Cardiac fibroblast (primary cell): ENCODE data around the gene ROBO1.

Source experiments
- DNase-seq, 2 donors: peaks; one replicate each; pipeline versions ENCODE4 v3.0.0 to v3.0.0-alpha.2; 2010; ENCODE audit warnings: low read depth in 2 of 2
- H3K4me3 ChIP-seq, 2 donors: replicated peaks in 1 of 2; 1 replicate in 1 of 2; 2 replicates in 1 of 2; pipeline ENCODE4 v1.5.1; 2011; ENCODE audit warnings: low read depth in 2 of 2, low read length in 2 of 2, mild to moderate bottlenecking in 2 of 2, moderate library complexity in 1 of 2
- CTCF ChIP-seq: IDR thresholded peaks from one replicate; pipeline ENCODE4 v1.5.1; 2011; ENCODE audit warnings: low read depth, mild to moderate bottlenecking, low read length, inconsistent platforms

Gene ROBO1

GRCh38 chr3:78718707-78719106, 1049.1 kb downstream of the ROBO1 start:
- DNase-seq = no peak
- H3K4me3 ChIP-seq = no peak overlapping the region
- no peak for TF ChIP-seq CTCF

- H3K4me3 ChIP-seq = no peak overlapping the region
- no peak for TF ChIP-seq CTCF
These were observed 1050.8 kb downstream of the ROBO1 start for GRCh38 chr3:78717041-78717440.

GRCh38 chr3:78712941-78713340, 1054.9 kb downstream of the ROBO1 start:
- no peak overlapping the region for H3K4me3 ChIP-seq
- no peak for TF ChIP-seq CTCF

More at GRCh38 chr3:78717041-78717440, 1050.8 kb downstream of the ROBO1 start:
- no peak for DNase-seq

GRCh38 chr3:78712270-78712669, 1055.5 kb downstream of the ROBO1 start:
- DNase-seq = no peak
- no peak overlapping the region for H3K4me3 ChIP-seq
- TF ChIP-seq CTCF = no peak

More at GRCh38 chr3:78712941-78713340, 1054.9 kb downstream of the ROBO1 start:
- no peak for DNase-seq

- no peak for TF ChIP-seq CTCF
- H3K4me3 ChIP-seq = no peak overlapping the region
- no peak for DNase-seq
These were observed 1059.2 kb downstream of the ROBO1 start for GRCh38 chr3:78708565-78709073.

- no peak for TF ChIP-seq CTCF
- no peak for DNase-seq
- no peak overlapping the region for H3K4me3 ChIP-seq
These were observed 1060.2 kb downstream of the ROBO1 start for GRCh38 chr3:78707609-78708008.

GRCh38 chr3:78706906-78707523, 1060.8 kb downstream of the ROBO1 start:
- TF ChIP-seq CTCF = no peak
- H3K4me3 ChIP-seq = no peak overlapping the region
- DNase-seq = no peak
